ENCODE data around the gene ZNF692.

Gene ZNF692

GRCh38 chr1:248850124-248850523 lies 8.8 kb downstream of the ZNF692 start:
- no peak overlapping the region for H3K27ac ChIP-seq (ENCODE audit: low read length)
- H3K4me1 ChIP-seq (ENCODE audit: insufficient read depth, low read length) = no peaks in the 10 kb centered on the region
- no peak overlapping the region for H3K4me3 ChIP-seq (ENCODE audit: low read depth in 1 of 2, low read length in 2 of 2)
- TF ChIP-seq EZH2 (IDR thresholded peaks at IDR 0.05; ENCODE audit: borderline replicate concordance, low read depth, low read length, severe bottlenecking) = no peak
- TF ChIP-seq, protein P1, sequence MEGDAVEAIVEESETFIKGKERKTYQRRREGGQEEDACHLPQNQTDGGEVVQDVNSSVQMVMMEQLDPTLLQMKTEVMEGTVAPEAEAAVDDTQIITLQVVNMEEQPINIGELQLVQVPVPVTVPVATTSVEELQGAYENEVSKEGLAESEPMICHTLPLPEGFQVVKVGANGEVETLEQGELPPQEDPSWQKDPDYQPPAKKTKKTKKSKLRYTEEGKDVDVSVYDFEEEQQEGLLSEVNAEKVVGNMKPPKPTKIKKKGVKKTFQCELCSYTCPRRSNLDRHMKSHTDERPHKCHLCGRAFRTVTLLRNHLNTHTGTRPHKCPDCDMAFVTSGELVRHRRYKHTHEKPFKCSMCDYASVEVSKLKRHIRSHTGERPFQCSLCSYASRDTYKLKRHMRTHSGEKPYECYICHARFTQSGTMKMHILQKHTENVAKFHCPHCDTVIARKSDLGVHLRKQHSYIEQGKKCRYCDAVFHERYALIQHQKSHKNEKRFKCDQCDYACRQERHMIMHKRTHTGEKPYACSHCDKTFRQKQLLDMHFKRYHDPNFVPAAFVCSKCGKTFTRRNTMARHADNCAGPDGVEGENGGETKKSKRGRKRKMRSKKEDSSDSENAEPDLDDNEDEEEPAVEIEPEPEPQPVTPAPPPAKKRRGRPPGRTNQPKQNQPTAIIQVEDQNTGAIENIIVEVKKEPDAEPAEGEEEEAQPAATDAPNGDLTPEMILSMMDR (IDR thresholded peaks at IDR 0.05; ENCODE audit: borderline replicate concordance, extremely low read depth, low read length, poor library complexity, severe bottlenecking) = no peak
- no peak overlapping the region for H3K4me2 ChIP-seq (ENCODE audit: insufficient read depth, low read length)
- ATAC-seq (ENCODE audit: insufficient read depth, low read depth) = no peak; the same call in 2 of the 3 replicates
- peaks cover 98% of the 10 kb centered on the region for H3K36me3 ChIP-seq (ENCODE audit: insufficient read depth, low read length)
- no peak overlapping the region for H3K9ac ChIP-seq (ENCODE audit: low read depth, low read length)
- H3K79me2 ChIP-seq (ENCODE audit: insufficient read depth, low read length) = peaks cover 9% of the 10 kb centered on the region; the same call in 1 of the 2 replicates
- no peaks in the 10 kb centered on the region for H3K27me3 ChIP-seq (ENCODE audit: insufficient read depth, low read length, poor library complexity)
- peaks cover 23% of the 10 kb centered on the region; the same call in 1 of the 2 replicates for H4K20me1 ChIP-seq (ENCODE audit: insufficient read depth, low read length)
- no peak overlapping the region for H2AFZ ChIP-seq (ENCODE audit: low read depth, low read length)
- H3K9me3 ChIP-seq (ENCODE audit: insufficient read depth, low read length, severe bottlenecking) = no peaks in the 10 kb centered on the region
- DNase-seq = no peak

DNA sequence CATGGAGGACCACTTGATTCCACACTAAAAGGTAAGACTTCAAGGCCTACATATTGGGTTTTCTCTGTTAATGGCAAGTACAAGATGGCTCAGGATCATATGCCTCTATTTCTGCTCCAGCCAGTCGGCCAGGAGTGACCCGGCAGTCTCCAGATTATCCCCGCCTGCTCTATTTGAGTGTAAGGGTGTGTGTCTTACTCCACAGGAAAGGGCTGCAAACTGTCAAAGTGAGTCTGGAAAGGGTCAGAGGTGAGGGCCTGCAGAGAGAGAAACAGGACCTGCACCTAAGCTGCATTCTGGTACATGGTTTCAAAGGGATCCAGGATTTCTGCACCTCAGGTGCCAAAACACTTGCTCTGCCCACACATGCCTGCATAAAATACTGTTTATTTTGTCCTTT lies 9.2 kb downstream of the ZNF692 start:
- H3K79me2 ChIP-seq (ENCODE audit: insufficient read depth, low read length) = peaks cover 9% of the 10 kb centered on the region; the same call in 1 of the 2 replicates
- H3K27ac ChIP-seq (ENCODE audit: low read length) = no peak overlapping the region
- no peaks in the 10 kb centered on the region for H3K4me1 ChIP-seq (ENCODE audit: insufficient read depth, low read length)
- TF ChIP-seq, protein P1 (IDR thresholded peaks at IDR 0.05; ENCODE audit: borderline replicate concordance, extremely low read depth, low read length, poor library complexity, severe bottlenecking) = no peak
- no peak for TF ChIP-seq EZH2 (IDR thresholded peaks at IDR 0.05; ENCODE audit: borderline replicate concordance, low read depth, low read length, severe bottlenecking)
- no peak for DNase-seq
- no peak overlapping the region for H3K9ac ChIP-seq (ENCODE audit: low read depth, low read length)
- no peaks in the 10 kb centered on the region for H3K27me3 ChIP-seq (ENCODE audit: insufficient read depth, low read length, poor library complexity)
- peaks cover 98% of the 10 kb centered on the region for H3K36me3 ChIP-seq (ENCODE audit: insufficient read depth, low read length)
- no peak for ATAC-seq (ENCODE audit: insufficient read depth, low read depth)
- H3K4me2 ChIP-seq (ENCODE audit: insufficient read depth, low read length) = no peak overlapping the region
- H3K9me3 ChIP-seq (ENCODE audit: insufficient read depth, low read length, severe bottlenecking) = no peaks in the 10 kb centered on the region
- H4K20me1 ChIP-seq (ENCODE audit: insufficient read depth, low read length) = peaks cover 23% of the 10 kb centered on the region
- H2AFZ ChIP-seq (ENCODE audit: low read depth, low read length) = no peak overlapping the region
- H3K4me3 ChIP-seq (ENCODE audit: low read depth in 1 of 2, low read length in 2 of 2) = no peak overlapping the region

- Histone ChIP-seq H3K4me3 (ENCODE audit: low read depth in 1 of 2, low read length in 2 of 2) (no peak overlapping the region), H4K20me1 (ENCODE audit: insufficient read depth, low read length) (peaks cover 27% of the 10 kb centered on the region), H3K36me3 (ENCODE audit: insufficient read depth, low read length) (peaks cover 98% of the 10 kb centered on the region), H3K9me3 (ENCODE audit: insufficient read depth, low read length, severe bottlenecking) (no peaks in the 10 kb centered on the region), H3K9ac (ENCODE audit: low read depth, low read length) (no peak overlapping the region), H3K4me2 (ENCODE audit: insufficient read depth, low read length) (no peak overlapping the region), H2AFZ (ENCODE audit: low read depth, low read length) (no peak overlapping the region), H3K4me1 (ENCODE audit: insufficient read depth, low read length) (no peaks in the 10 kb centered on the region), H3K27me3 (ENCODE audit: insufficient read depth, low read length, poor library complexity) (no peaks in the 10 kb centered on the region), H3K79me2 (ENCODE audit: insufficient read depth, low read length) (peaks cover 12% of the 10 kb centered on the region; the same call in 1 of the 2 replicates), H3K27ac (ENCODE audit: low read length) (no peak overlapping the region)
- ATAC-seq (ENCODE audit: insufficient read depth, low read depth) = no peak
- TF ChIP-seq EZH2 (IDR thresholded peaks at IDR 0.05; ENCODE audit: borderline replicate concordance, low read depth, low read length, severe bottlenecking) = no peak
- DNase-seq = no peak
These were observed 9.7 kb downstream of the ZNF692 start for GRCh38 chr1:248849152-248849551.

- H3K27me3 ChIP-seq (ENCODE audit: insufficient read depth, low read length, poor library complexity) = no peaks in the 10 kb centered on the region
- H3K9me3 ChIP-seq (ENCODE audit: insufficient read depth, low read length, severe bottlenecking) = no peaks in the 10 kb centered on the region
- no peak overlapping the region for H2AFZ ChIP-seq (ENCODE audit: low read depth, low read length)
- H3K36me3 ChIP-seq (ENCODE audit: insufficient read depth, low read length) = peaks cover 93% of the 10 kb centered on the region
- H3K4me2 ChIP-seq (ENCODE audit: insufficient read depth, low read length) = no peak overlapping the region
- TF ChIP-seq EZH2 (IDR thresholded peaks at IDR 0.05; ENCODE audit: borderline replicate concordance, low read depth, low read length, severe bottlenecking) = no peak
- TF ChIP-seq, protein P1 (IDR thresholded peaks at IDR 0.05; ENCODE audit: borderline replicate concordance, extremely low read depth, low read length, poor library complexity, severe bottlenecking) = no peak
- DNase-seq (no peak), ATAC-seq (ENCODE audit: insufficient read depth, low read depth) (no peak)
- H3K79me2 ChIP-seq (ENCODE audit: insufficient read depth, low read length) = peaks cover 11% of the 10 kb centered on the region; the same call in 1 of the 2 replicates
- no peak overlapping the region for H3K4me3 ChIP-seq (ENCODE audit: low read depth in 1 of 2, low read length in 2 of 2)
- H3K27ac ChIP-seq (ENCODE audit: low read length) = no peak overlapping the region
- no peak overlapping the region for H3K9ac ChIP-seq (ENCODE audit: low read depth, low read length)
- H3K4me1 ChIP-seq (ENCODE audit: insufficient read depth, low read length) = no peaks in the 10 kb centered on the region
- peaks cover 27% of the 10 kb centered on the region for H4K20me1 ChIP-seq (ENCODE audit: insufficient read depth, low read length)
These were observed 10.3 kb downstream of the ZNF692 start for GRCh38 chr1:248848602-248849001.
